NCI-H2107 (cell line): ENCODE data around the gene ALG12.

ENCODE experiments used
- DNase-seq: peaks from one replicate; lab custom pipeline; 2025; lab: John Stamatoyannopoulos, UW

The ALG12 gene

DNA sequence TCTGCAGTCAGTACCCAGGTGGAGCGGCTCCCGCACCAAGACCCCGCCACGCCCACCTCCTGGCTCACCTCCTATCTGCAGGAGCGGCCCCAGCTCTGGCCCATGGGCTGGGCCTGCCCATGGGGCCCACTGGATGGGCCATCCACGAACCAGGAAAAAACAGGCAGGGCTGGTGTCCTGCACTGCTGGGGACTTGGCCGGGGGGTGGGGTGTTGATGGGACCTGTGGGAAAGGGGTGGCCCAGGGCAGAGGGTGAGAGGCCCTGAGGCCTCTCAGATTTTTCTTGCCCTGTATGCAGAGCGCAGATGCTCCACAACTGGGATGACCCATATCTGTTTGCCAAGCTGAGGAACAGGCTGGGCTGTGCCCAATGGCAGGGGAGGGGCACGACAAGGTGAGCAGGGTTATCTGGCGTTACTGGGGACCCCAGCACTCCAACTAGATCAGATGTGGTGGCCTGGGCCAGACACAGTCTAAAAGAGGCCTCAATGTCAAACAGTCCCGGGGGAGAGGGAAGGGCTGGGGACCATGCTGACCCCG is 39.7 kb upstream of the ALG12 start:
- DNase-seq: no peak

DNA sequence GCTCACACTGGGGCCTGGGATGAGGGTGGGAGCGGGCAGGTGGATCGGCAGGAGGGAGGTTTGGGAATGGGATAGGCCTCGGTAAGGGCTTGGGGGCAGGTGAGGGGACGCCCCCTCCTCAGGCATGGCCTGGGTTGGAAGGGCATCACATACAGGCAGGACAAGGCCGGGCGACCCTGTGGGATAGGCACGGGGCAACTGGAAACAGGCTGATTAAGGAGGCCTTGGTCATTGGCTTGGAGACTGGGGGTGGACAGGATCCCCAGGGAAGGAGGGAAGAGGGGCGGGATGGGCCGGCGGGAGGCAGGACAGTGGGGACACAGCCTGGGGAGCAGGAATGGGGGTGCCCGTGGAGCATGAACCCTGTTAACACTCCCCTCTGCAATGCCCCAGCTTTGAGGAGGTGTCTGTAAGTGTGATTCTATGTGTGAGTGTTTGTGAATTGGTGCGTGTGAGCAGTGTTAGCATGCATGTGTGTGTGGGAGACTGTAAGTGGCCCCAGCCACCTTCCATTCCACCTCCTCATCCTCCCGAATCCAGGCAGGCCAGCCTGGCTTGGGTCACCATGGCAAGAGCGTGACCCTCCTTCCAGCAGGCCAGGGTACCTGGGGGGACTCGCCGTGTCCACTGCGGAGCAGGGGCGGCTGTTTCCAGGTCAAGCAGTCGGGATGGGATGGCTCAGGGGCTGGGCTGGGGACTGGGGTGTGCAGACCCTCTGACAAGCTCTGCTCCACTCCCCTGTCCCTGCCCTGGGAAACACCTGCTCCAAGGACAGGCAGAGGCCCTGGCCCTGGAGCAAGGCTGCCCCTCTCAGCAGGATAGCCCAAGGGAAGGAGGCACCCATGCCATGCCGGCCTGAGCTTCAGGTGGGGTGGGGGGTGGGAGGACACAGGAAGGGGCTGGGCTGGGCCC is 38.9 kb upstream of the ALG12 start:
- DNase-seq: no peak

DNA sequence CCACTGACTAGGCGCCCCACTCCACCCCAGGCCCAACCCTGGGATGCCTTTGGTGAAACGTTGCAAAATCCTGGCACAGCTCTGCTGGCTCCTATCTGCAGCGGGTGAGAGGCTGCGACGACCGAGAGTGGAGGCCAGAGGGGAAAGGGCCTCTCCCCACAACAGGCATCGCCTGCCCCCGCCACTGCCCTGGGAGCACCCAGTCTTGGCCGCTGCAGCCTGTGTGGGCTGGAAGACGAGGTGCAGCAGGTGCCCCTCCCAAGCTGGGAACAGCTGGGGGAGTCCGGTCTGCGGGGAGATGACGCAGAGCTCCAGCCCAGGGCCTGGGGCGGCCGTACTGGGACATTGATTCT is 38.2 kb upstream of the ALG12 start:
- no peak for DNase-seq

DNA sequence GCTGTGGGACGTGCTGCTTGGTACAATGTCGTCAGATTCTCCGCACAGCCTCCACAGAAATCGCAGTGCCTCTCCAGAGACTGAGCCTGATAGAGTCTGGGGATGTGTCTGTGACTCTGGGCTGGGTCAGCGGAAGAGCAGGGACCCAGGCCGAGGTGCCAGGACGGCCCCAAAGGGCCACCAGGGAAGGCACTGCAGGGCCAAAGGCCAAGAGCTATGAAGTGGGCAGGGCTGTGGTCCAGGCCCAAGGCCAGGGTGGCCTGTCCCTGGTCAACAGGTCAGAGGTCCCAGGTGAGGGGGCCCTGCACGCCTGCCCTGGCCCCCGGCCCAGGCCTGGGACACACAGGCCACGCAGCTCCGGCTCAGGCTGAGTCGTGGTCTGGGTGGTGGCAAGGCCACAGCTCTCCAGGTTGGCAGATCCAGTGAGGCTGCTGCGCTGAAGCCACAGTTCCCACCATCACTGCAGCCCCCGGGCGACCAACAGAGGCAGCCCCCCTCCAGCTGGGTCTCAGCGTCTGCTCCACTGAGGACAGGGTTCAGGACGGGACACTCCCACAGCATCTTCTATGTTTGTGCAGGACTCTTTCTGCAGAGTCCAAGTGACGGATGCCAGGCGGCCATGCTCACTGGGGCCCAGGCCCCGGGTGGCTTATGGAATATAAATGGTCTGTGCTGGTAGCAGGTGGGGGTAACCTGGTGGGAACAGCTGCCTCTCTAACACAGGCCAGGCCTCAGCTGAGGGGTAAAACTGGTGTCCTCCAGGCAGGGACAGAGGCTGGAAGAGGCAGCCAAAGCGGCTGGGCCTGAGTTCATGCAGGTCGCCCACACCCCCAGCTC is 37.6 kb upstream of the ALG12 start:
- no peak for DNase-seq

DNA sequence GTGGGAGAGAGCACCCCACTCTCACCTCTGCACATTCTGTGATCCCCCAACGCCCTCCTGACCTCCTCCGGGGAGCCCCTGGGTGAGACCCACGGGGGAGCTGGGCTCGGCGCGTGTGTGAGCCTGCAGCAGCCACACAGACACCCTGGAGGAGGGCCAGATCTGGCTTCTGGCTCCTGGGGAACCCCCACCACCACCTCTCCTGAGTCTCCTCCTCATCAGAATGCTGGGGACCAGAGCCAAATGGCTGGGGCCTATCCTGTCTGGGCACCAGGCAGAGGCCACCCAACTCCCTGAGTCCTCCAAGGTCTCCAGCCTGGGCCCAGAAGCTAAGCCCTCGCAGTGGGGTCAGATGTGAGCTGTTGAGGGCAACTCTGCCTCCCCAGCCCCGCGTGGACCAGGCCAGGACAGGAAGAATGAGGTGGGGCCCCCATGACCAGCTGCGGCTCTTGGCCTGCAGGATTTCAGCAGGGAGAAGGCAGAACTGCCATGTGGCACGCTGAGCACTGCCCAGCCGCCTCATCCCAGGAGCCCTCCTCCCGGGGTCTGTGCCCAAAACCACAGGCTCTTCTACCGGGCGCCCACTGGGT is 36.8 kb upstream of the ALG12 start:
- DNase-seq: no peak

DNA sequence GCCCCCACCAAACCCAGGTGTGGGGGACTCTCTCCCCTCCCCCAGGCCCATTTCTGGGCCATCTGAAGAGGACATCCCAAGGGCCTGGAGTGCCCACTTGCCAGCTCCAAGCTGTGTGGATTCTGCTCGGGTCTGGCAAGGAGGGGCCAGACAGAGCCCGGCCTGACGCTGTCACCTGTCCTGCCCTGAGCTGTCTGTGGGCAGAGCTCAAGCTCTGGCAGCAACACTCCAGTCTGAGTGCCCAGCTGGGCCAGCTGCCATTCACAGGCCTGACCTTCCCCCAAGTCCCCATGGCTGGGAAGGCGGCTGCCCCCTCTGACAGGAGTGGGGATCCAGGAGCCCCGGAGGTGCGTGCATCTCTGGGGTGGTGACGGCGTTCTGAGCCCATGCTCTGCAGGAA is 36.1 kb upstream of the ALG12 start:
- no peak for DNase-seq

DNA sequence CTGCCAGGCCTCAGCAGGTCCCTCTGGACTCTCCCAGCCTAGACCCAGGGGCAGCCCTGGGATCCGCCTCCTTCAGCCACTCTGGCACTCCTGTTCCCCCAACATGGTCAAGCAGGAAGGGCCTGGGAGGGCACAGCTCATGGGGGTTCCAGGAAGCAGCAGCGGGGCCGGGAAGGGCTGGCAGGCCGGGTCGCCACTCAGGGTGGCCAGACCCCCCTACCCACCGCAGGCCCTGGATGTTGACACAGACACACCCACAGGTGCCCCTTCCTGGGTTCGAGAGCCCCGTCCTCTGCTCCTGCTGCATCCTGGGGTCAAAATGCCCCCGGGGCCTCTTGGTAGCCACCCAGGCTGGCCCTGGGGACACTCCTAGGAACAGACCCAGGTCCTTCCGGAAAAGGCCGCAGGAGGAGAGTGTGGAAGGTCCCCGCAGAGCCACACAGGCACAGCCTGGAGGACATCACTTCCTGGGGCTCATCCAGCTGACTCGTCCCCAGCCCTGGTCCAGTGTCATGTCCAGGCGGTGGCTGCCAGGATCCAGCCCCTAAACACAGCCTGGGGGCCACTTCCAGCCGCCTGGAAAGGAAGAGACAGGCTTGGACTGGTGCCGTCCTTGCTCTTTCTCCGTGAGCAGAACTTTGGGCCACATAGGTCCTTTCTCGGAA is 35.6 kb upstream of the ALG12 start:
- DNase-seq: no peak

DNA sequence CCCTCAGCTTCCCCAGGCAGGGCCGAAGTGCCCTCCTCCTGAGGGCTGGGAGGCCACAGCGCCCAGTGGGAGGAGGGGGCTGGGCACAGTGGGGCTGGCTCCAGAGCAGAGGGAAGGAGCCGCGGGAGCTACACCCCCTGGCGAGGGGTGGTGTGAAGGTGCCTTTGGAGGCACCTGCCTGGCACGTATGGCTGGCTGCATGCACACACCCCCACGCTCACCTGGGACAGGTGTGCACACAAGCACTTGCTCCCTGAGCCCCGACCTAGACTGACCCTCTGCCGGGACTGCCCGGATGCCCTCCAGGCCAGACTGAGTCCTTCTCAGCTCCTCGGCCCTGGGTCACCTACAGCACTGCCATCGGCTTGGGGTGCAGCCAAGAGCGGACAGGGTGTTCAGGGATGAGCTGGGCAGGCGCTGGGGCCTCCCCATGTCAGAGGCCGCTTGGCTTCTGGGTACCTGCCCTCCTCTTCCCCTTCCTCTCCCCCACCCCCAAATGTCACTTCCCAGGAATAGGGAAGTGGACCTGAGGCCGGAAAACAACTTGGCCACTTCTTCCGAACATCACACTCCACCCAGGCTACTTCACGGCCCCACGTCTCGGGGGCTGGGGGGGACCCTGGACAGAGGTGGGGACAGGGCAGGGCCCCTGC is 34.9 kb upstream of the ALG12 start:
- DNase-seq: no peak

DNA sequence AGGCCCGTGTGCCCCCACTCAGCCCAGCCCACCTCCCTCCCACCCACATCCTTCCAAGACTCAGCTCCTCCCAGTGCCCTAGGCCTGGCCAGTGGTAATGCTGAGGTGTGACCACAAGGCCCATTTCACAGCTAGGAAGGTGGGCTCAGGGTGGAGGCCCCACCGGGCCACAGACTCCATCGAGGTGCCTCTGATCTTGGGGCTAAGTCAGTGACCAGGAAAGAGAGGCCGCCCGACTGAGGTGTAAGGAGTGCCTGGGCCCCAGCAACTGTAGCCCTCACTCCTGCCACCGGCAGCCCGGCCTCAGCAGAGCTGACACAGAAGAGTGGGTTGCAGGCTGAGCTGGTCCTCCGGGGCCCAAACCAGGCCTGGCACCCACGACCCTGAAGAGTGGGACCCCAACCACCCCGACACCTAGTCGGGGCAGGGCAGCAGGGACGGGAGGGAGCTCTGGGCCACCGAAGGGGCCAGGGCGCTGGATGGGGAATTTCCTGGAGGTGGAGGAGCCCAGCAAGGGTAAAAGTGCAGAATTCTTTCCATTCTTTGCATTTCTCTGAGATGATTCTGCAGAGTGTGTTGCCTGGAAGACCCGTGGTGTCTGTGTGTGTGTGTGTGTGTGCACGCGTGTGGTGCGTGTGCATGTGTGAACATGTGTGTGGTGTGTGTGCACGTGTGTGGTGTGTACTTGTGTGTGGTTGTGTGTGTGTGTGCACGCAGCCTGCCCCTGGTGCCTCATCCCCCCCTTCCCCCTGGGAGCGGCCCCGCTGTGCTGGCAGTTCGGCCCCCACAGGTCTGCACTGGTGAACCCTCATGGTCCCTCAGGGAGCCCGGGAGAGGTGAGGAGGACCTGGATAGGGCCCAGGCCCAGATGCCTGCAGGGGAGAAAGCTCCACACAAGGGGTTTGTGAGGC is 34.0 kb upstream of the ALG12 start:
- DNase-seq: no peak

DNA sequence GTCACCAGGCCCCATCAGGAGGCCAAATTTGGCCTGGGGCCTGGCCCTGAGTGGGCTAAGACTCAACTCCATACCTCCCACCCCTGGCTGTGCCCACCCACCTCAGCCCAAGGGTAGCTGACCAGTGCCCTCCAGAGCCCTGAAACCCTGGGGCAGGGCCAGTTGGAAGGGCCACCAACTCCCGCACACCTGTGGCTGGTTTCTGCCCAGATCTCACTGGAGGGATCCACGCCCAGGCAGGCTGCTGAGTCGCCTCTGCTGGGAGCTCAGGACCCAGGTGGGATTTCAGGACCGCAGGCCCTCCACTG is 33.4 kb upstream of the ALG12 start:
- DNase-seq: no peak

DNA sequence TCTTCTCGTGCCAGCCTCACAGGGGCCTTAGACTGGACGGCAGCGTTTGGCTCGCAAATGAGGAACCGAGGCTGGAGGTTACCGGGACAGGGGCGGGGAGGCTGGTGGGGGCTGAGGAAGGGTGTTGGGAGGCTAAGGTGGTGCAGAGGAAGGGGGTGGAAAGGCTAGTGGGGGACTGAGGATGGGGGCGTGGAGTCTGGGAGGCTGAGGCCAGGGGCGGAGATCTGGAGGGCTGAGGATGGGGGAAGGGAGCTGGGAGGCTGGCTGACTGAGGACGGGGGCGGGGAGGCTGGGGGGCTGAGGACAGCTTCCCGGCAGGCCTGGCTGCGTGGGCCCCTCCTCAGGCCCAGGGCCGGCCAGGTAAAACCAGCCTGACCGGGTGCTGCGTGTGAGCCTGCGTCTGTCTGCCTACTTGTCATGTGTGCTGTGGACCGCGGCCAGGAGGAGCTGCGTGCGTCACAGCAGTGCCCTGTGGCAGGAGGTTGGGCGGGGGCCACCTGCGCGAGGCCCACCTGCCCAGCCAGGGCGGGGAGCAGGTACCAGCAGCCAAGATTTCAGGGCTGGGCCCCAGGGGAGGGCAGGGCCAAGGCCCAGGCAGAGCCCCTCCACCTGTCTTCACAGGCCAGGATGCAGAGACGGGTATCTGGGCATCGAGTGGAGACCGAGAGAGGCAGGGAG is 32.9 kb upstream of the ALG12 start:
- peak; percentile 81 for DNase-seq

DNA sequence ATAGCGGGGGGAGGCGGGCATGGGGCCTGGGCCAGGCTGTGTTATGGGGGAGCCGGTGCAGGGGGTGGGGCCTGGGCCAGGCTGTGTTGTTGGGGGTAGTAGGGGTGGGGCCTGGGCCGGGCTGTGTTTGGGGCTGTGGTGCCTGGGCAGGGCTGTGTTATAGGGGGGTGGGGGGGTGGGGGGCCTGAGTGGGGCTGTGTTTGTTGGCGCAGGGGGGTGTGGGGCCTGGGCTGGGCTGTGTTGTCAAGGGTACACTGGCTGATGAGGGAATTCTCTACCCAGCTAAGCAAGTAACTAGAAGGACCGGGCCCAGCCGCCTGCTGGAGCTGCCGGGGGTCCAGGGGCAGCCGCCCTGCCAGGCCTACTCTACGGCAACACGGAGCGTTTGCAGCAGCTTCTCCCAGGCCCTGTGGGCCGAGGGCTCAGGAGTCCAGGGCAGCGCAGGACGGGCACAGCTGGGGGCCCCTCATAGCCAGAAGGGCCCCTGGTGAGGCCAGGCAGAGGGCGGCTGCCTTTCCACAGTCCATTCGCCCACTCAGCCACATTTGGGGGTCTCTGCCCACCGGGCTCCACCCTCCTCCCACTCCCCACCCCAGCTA is 32.3 kb upstream of the ALG12 start:
- DNase-seq: no peak

DNA sequence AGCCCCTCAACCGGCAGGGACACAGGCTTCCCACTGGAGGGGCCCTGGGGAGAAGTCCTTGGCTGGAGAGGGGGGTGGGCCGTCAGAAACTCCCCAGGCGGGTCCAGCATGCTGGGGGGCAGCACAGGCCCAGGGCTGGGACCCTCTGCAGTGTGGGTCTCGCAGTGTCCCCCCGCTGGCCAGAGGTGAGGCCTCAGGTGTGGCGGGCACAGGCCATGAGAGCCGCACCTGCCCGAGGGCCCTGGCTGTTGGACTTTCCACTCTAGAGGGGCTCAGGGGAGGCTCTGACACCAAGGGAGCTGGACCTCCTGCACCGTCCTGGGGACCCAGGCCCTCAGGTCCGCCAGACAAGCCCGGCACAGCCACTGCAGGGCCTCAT is 31.7 kb upstream of the ALG12 start:
- DNase-seq: no peak

DNA sequence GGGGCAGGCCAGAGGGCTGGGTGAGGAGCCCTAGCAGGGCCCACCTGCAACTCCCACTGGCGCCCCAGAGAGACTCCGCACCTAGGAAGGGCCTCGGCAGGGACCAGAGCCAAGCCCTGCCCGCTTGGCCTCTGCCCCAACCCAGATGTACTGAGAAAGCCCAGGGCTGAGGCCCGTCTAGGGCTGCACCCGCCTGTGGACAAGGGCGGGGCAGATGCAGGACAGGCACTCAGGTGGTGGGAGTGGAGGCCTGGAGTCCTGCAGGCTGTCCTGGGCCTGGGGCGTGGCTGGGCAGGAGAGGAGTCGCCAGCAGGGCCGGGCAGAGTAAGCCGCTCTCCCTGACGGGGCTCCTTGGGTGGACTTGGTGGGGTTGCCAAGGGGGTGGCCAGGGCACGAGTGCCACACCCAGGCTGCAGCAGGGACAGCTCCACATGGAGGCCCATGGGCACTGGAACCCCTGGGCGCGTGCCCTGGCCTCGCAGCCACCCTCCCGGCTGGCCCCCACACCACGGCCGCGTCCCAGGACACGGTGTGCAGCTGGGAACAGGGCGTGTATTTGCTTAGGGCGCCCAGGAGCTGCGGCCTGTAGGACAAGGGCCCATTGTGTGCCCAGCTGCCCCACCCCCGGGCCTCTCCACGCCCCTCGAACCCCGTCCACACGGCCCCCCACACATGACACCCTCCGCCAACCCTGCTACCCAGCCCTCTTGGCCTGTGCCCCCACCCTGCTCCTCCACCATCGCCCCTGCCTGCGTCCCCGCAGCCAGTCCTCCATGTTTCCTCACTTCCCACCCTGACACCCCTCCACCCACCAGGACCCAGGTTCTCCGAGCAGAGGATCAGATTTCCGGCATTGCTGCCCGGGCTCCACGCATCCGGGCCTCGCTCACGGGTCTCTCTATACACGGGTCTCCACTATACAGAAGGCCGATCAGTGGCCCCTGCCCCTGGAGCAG is 31.0 kb upstream of the ALG12 start:
- DNase-seq: no peak

DNA sequence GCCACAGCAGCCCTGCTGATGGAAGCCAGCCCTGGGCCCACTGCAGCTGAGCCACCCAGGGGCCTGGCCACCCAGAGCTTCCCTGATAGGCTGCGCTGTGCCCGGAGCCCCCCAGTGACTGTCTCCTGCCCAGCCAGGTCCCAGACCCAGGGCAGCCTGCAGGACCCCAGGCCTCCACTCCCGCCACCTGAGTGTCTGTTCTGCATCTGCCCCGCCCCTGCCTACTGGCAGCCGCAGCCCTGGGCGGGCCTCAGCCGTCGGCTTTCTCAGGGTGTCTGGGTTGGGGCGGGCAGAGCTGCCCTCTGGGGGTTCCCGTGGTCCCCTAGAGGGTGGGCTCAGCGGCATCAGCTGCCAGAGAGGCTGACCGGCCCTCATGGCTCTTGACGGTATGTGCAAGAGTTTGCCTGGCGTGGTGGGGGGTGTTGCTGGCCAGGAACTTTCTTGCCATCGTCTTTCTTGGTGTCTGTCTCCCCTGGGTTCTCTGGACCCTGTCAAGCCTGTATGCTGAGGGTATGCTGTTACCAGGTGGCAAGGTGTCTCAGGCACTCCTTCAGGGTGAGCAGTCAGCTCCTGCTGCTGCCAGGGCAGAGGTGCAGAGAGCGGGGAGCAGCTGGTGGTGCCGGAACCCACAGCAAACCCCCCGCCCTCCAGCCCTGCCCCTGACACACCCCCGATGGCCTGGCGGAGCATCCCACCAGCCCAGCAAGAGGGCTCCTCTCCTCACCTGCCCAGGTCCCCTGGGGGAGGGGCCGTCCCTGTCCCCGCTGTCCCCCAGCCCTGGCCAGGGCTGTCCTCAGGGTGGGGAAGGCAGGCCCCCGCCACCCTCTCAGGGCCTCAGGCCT is 30.1 kb upstream of the ALG12 start:
- no peak for DNase-seq

DNA sequence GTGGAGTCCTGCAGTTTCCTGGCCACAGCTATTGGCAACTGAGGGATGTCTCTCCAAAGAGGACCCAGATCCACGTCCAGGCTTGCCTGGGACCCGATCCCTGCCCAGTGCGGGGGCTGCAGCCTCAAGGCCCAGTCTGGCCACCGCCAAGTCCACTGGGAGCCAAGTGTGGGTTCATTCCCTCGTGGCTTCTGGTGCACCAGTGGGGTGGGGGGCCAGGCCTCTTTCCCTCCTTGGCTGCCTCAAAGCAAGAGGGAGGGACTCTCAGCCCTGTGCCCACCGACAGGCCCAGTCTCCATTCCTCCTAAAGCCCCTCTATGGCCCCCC is 29.0 kb upstream of the ALG12 start:
- no peak for DNase-seq

DNA sequence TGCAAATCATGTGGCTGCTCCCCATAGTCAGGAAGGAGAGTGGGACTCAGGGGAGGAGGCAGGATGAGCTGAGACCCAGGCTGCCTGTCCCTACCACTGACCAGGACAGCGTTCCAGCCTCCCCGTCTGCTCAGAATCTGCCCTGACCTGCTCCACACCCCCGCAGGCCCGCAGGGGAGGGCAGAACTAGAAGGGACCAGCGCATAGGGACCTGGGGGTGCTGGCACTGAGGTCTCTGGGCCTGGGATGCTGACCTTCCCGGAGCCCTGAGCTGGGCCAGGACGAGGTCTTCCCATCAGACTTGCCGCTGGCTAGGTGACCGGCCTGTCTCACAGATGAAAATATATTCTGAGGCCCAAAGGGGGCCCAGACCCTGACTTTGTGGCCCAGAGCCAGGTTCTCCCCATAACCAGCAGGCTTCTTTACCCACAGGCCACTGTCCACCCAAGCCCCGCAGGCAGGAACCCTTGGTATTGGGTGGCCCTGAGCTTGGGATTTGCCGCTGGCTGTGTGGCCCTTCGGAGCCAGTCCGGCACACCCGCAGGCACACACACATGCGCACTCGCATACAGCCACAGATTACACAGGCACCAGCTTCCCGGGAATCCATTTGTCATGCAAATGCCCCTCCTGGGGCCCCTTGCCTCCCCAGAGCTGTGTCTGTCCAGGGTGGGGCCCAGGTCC is 28.5 kb upstream of the ALG12 start:
- DNase-seq: no peak
